Measurements from ENCODE around the gene KDM2A.

The KDM2A gene

GRCh38 chr11:67118801-67119584 lies at the start of gene KDM2A:
Gene KDM2A, plus strand, starts transcription at chr11:67119263. Its CDS starts 2,054 bp downstream, at chr11:67121317.
- DNase-seq: peak; percentile 99 to 100

- peak; percentile 64 to 73 for DNase-seq
Measured at GRCh38 chr11:67071420-67072284, 47.4 kb upstream of the KDM2A start.

DNA sequence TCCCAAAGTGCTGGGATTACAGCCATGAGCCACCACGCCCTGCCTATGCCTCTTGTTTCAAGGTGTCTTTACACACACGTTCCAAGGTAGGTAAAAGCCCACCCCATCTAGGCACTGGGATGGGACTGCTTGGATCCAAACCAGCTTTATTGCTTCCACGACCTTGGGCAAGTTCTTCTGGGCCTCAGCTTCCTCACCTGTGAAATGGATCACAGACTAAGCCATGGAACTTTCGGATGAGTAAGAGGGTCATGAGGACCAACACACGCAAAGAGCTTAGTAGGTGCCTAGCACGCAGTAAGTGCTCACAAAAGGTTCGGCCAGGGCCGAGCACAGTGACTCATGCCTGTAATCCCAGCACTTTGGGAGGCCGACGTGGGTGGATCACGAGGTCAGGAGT lies 46.8 kb upstream of the KDM2A start:
- DNase-seq: no peak

GRCh38 chr11:67073908-67074307 lies 45.2 kb upstream of the KDM2A start:
- DNase-seq: no peak

GRCh38 chr11:67076202-67076601 lies 42.9 kb upstream of the KDM2A start:
- DNase-seq: no peak

- no peak for DNase-seq
Measured at GRCh38 chr11:67079065-67079705, 39.9 kb upstream of the KDM2A start.

DNA sequence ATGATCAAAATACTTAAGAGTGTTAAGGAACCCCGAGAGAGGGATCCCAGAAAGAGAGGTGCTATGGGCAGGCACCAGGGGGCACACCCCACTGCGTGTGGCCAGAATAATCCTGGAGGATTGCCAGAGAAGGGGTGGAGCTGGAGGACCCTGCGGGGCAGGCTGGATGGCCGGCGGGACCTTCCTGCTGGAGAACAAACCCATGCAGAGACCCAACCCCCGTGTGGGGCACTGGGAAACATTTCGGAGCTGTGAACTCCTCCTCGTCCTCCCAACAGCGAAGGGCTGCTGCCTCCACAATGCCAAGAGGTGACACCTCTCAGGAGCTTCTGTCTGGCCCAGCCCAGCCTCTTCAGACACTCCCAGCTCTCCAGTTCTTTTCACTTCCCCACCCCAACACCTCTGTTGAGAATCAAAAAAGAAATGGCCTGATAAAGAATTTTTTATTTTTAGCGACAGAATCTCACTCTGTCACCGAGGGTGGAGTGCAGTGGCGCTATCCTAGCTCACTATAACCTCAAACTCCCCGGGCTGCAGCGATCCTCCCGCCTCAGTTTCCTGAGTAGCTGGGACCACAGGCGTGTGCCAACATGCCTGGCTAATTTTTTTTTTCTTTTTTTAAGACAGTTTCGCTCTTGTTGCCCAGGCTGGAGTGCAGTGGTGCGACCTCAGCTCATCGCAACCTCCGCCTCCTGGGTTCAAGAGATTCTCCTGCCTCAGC lies 36.8 kb upstream of the KDM2A start:
- DNase-seq: peak in 1 of 2 donors; percentile 6

DNA sequence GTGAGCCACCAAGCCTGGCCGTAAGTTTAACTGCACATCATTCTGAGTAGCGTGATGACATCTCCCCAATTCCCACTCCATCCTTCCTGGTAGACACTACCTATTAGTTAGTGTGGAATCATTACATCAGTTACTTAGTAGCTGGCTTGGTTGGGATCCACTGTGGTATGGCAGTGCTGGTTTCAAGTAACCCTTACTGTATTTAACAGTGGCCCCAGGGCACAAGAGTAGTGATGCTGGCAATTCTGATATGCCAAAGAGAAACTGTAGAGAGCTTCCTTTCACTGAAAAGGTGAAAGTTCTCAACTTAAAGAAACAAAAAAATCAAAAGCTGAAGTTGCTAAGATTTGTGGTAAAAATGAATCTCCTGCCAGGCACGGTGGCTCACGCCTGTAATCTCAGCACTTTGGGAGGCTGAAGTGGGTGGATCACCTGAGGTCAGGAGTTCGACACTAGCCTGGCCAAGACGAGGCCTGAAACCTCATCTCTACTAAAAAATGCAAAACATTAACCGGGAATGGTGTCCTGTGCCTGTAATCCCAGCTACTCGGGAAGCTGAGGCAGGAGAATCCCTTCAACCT lies 35.2 kb upstream of the KDM2A start:
- DNase-seq: no peak

- no peak for DNase-seq
Measured at GRCh38 chr11:67085617-67086016, 33.4 kb upstream of the KDM2A start.

DNA sequence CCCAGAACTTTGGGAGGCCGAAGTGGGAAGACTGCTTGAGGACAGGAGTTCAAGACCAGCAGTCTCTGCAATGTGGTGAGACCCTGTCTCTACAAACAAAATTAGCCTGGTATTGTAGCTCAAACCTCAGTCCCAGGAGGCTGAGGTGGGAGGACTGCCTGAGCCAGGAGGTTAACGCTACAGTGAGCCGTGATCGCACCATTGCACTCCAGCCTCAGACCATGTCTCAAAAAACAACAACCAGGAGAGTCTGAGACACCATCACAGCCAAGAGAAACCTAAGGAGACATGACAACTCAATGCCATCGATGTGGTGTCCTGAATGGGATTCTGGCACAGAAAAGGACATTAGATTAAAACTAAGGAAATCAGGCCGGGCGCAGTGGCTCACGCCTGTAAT lies 28.3 kb upstream of the KDM2A start:
- DNase-seq: no peak

DNA sequence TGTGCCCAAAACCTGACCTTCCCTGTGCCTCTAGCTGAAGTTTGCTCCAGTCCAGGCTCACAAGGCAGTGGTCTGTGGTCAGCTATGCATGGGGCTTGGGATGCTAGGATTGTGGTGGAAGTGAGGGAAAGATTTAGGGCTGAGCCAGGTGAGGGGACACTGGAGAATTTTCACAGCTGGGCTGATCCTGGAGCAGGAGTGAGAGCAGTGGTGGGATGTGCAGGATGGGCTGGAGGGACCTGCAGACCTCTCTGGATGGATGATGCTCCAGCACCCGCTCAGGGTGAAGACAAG lies 23.9 kb upstream of the KDM2A start:
- no peak for DNase-seq

DNA sequence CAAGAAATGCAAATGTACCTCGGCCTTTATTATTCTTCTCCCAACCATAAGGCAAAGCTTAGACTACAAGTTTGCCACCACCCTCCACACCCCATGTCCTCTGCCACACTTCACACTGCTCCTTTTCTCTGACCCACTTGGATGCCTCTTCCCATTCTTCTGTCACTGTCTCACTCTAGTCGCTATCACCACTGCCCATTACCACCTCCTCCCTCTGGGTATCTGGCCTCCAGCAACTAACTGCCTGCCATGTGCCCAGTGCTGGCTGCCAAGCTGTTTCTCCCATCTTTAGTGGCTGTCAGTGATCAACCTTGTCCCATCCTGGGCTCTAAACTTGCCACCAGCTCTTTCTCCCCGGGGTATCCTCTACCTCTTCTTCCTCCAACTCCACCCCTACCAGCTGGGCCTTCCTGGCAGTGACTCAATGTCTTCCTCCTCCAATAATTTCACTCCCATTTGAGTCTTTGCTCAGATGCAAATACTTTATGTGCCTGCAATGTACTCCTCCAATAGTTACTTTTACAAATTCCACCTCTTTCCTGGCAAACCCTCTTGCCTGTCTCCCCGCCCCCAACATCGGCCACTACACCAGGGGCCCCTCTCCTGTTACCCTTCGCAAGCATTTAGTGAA lies 20.1 kb upstream of the KDM2A start:
- no peak for DNase-seq

DNA sequence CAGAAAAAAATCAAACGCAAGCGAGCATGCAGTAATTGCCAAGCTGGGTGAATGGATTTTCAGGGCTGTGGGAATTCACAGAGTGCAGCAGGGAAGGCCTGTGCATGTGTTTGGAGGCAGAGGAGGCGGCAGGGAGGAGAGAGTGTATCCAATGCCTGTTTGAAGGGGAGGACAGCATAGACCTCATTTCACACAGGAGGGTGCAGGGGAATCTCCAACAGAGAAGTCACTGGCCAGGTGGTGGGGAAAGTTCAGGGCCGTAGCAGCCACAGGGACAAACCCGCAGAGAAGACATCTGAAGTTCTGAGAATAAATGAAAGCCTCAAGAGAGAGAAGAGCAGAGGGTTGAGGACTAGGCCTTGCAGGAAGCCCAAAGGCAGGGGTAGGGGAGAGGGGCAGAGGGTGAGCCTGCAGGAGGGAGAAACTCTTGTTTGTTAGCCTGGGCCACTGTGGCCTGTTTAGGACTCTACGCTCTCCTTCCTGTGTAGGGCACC lies 19.2 kb upstream of the KDM2A start:
- no peak for DNase-seq

- DNase-seq: no peak
Measured at GRCh38 chr11:67102664-67103063, 16.4 kb upstream of the KDM2A start.

DNA sequence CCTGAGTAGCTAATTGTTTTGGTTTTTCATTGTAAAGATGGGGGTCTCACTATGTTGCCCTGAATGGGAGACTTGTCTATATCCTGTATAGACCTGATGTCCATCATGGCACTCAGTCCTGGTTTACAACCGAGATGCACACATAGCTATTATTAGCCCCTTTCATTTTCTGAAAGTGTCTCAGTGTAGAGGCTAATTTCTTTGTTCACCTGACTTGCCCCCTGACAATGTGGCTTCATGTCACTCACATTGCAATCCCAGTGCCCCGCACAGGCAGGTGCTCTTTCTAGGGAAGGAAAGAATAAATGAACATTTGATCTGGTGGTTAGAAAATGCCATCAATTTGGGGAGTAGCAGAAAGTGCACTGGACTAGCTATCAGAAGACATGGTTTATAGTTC lies 13.1 kb upstream of the KDM2A start:
- no peak for DNase-seq

DNA sequence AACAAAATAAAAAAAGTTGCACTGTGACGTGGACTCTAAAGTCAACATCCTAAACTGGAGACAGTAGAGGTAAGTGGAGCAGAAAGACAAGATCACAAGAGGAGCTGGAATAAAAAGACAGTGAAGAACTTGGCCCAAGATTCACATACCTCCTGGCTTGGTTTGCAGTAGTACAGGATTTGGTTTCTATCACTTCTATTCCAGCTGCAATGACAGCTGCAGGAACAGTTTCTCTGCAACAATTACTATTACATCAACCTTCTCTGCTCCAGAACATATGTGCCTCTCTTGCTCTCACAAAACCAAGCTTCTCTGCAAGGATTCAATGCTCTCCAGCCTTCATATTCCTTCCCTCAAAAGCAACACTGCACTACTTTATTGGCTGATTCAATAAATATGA lies 7.8 kb upstream of the KDM2A start:
- no peak for DNase-seq

GRCh38 chr11:67113231-67113721 lies 5.8 kb upstream of the KDM2A start:
- peak; percentile 31 to 33 for DNase-seq

DNA sequence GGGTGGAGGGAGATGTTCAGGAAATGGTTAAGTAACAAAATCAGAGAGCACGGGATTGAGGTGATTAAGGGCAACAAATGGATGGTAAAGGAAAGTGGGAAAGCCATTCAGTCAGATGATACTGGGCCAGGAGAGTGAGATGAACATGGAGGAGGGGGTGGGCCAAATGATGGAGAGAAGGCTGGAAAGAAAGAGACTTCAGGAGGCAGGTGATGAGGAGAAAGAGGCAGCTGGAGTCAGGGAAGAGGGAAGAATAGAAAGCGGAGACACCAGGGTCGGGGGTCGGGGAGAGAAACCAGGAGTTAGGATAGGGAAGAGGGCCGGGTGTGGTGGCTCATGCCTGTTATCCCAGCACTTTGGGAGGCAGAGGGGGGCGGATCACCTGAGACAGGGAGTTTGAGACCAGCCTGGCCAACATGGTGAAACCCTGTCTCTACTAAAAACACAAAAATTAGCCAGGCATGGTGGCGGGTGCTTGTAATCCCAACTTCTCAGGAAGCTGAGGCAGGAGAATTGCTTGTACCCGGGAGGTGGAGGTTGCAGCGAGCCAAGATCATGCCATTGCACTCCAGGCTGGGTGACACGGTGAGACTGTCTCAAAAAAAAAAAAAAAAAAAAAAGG lies 4.7 kb upstream of the KDM2A start:
- no peak for DNase-seq

- DNase-seq: no peak
Measured at GRCh38 chr11:67116758-67117105, 2.3 kb upstream of the KDM2A start.

- no peak for DNase-seq
Measured at GRCh38 chr11:67117176-67117575, 1.9 kb upstream of the KDM2A start.

GRCh38 chr11:67117672-67118180 lies 1.3 kb upstream of the KDM2A start:
- DNase-seq: peak; percentile 27 to 53
